SK-N-SH (cell line): ENCODE data around the gene ENOX1. TPM values are rescaled to one million over a fixed set of nuclear protein-coding genes. Genes with fewer than 3 reads are reported as not detected.

Experiments used
- CTCF ChIA-PET: fragments of 300-600, 350-600 bp; formaldehyde crosslinking; extraction: SDS; loops from one replicate; lab custom pipeline; 2021; lab: Yijun Ruan, JAX
- POLR2A ChIA-PET: fragments of 350-600 bp; sonication (Branson Sonifier 250); formaldehyde crosslinking; extraction: SDS; loops from one replicate; lab custom pipeline; 2020; ENCODE audit warnings: antibody characterized with exemption, inconsistent platforms; lab: Yijun Ruan, JAX
- DNase-seq: peaks from one replicate; pipeline ENCODE4 v3.0.0; 2012
- H2AFZ ChIP-seq: fragments of 200-600 bp; sonication (generic); 2 replicates; pipeline ENCODE4 v1.8.1; 2016; ENCODE audit warnings: antibody characterized with exemption, mild to moderate bottlenecking, low read depth
- H3F3A ChIP-seq: fragments of 200-600 bp; sonication (generic); replicated peaks from 2 replicates; pipeline ENCODE3; 2016; ENCODE audit warnings: antibody characterized with exemption, mild to moderate bottlenecking; ENCODE audit not compliant: insufficient read depth
- H3K27ac ChIP-seq, 2 experiments: fragments of 200-500 bp in 1 of 2; fragments of 200-600 bp in 1 of 2; sonication (Bioruptor generic) in 1 of 2; sonication (generic), shearing (Covaris generic) in 1 of 2; 2 replicates each; pipeline versions ENCODE4 v1.5.1 to v1.6.1; 2014 to 2016; ENCODE audit warnings: low read depth in 2 of 2, inconsistent platforms in 1 of 2, low read length in 1 of 2, mild to moderate bottlenecking in 1 of 2, mixed read lengths in 1 of 2
- H3K27me3 ChIP-seq: fragments of 200-600 bp; sonication (generic), shearing (Covaris generic); 2 replicates; pipeline ENCODE4 v1.6.1; 2016; ENCODE audit warnings: mixed run types; ENCODE audit not compliant: insufficient read depth
- H3K36me3 ChIP-seq, 2 experiments: fragments of 200-500 bp in 1 of 2; fragments of 200-600 bp in 1 of 2; sonication (Bioruptor generic) in 1 of 2; sonication (generic) in 1 of 2; replicated peaks in 1 of 2; 2 replicates each; pipeline versions ENCODE3 to v1.5.1; 2014 to 2016; ENCODE audit warnings: low read length in 1 of 2, mild to moderate bottlenecking in 1 of 2; ENCODE audit not compliant: insufficient read depth in 2 of 2, control insufficient read depth in 1 of 2
- H3K4me1 ChIP-seq, 2 experiments: fragments of 200-500 bp in 1 of 2; fragments of 200-600 bp in 1 of 2; sonication (Bioruptor generic) in 1 of 2; sonication (generic), shearing (Covaris generic) in 1 of 2; 2 replicates each; pipeline versions ENCODE4 v1.5.1 to v1.6.1; 2014 to 2016; ENCODE audit warnings: low read depth in 1 of 2, low read length in 1 of 2, mixed run types in 1 of 2; ENCODE audit not compliant: insufficient read depth in 2 of 2, control insufficient read depth in 1 of 2
- H3K4me2 ChIP-seq: fragments of 200-600 bp; sonication (generic), shearing (Covaris generic); 2 replicates; pipeline ENCODE4 v1.6.1; 2017; ENCODE audit warnings: mixed run types
- H3K4me3 ChIP-seq, 2 experiments: fragments of 200-500 bp in 1 of 2; fragments of 200-600 bp in 1 of 2; sonication (Bioruptor generic) in 1 of 2; sonication (generic), shearing (Covaris generic) in 1 of 2; 2 replicates each; pipeline versions ENCODE4 v1.5.1 to v1.8.1; 2014 to 2016; ENCODE audit warnings: low read depth in 2 of 2, inconsistent platforms in 1 of 2, low read length in 1 of 2, mild to moderate bottlenecking in 1 of 2, mixed read lengths in 1 of 2, moderate library complexity in 1 of 2
- H3K79me2 ChIP-seq: fragments of 200-600 bp; sonication (generic); 2 replicates; pipeline ENCODE4 v1.8.1; 2017; ENCODE audit warnings: mild to moderate bottlenecking; ENCODE audit not compliant: insufficient read depth
- H3K9ac ChIP-seq: fragments of 200-600 bp; sonication (generic); 2 replicates; pipeline ENCODE4 v1.6.1; 2017; ENCODE audit warnings: mixed run types
- H3K9me2 ChIP-seq: fragments of 200-600 bp; sonication (generic); 2 replicates; pipeline ENCODE4 v1.6.1; 2017; ENCODE audit warnings: mixed run types
- H3K9me3 ChIP-seq: fragments of 200-600 bp; sonication (generic); 2 replicates; pipeline ENCODE4 v1.6.1; 2017; ENCODE audit warnings: mixed run types, mild to moderate bottlenecking, moderate library complexity
- H4K20me1 ChIP-seq: fragments of 200-600 bp; sonication (generic); 2 replicates; pipeline ENCODE4 v1.6.1; 2017; ENCODE audit warnings: mild to moderate bottlenecking, mixed run types; ENCODE audit not compliant: insufficient read depth
- CHD2 ChIP-seq: fragments of 150-350 bp; IDR thresholded peaks from 2 replicates; pipeline ENCODE4 v1.6.1; 2018; ENCODE audit warnings: low read length; ENCODE audit not compliant: partially characterized antibody
- ELF1 ChIP-seq: IDR thresholded peaks from 2 replicates; pipeline ENCODE4 v1.4.0; 2012
- EZH2phosphoT487 ChIP-seq: fragments of 200-600 bp; sonication (generic); IDR thresholded peaks from 2 replicates; pipeline ENCODE4 v1.6.1; 2017; ENCODE audit warnings: low read depth, mixed run types, mild to moderate bottlenecking, antibody characterized with exemption, moderate library complexity, borderline replicate concordance
- FOSL2 ChIP-seq: IDR thresholded peaks from 2 replicates; pipeline ENCODE4 v1.4.0; 2012; ENCODE audit warnings: low read depth, mild to moderate bottlenecking, moderate library complexity, borderline replicate concordance
- FOXJ3 ChIP-seq: sonication (generic); formaldehyde crosslinking; IDR thresholded peaks from 2 replicates; pipeline ENCODE4 v1.5.1; 2020; ENCODE audit warnings: mild to moderate bottlenecking, missing genetic modification reagents
- FOXM1 ChIP-seq: IDR thresholded peaks from 2 replicates; pipeline ENCODE4 v1.4.0; 2012; ENCODE audit warnings: low read depth, mild to moderate bottlenecking
- GABPA ChIP-seq: IDR thresholded peaks from 2 replicates; pipeline ENCODE4 v1.4.0; 2012; ENCODE audit warnings: low read depth, mild to moderate bottlenecking
- GATA2 ChIP-seq: sonication (generic); formaldehyde crosslinking; IDR thresholded peaks from 2 replicates; pipeline ENCODE4 v1.5.0; 2020; ENCODE audit warnings: mild to moderate bottlenecking, missing genetic modification reagents
- JUND ChIP-seq: IDR thresholded peaks from 2 replicates; pipeline ENCODE4 v1.4.0; 2012
- MEF2A ChIP-seq: IDR thresholded peaks from 2 replicates; pipeline ENCODE4 v1.4.0; 2012; ENCODE audit warnings: low read depth, borderline replicate concordance
- MXI1 ChIP-seq: IDR thresholded peaks from 2 replicates; pipeline ENCODE4 v1.6.1; 2012; ENCODE audit warnings: mild to moderate bottlenecking, low read depth, low read length, improper control_type of control experiment
- POLR2AphosphoS5 ChIP-seq: IDR thresholded peaks from 2 replicates; pipeline ENCODE4 v1.6.1; 2012; ENCODE audit warnings: low read depth, low read length
- SMC3 ChIP-seq: IDR thresholded peaks from 2 replicates; pipeline ENCODE4 v1.6.1; 2012; ENCODE audit warnings: low read depth, low read length, improper control_type of control experiment
- TAF1 ChIP-seq: IDR thresholded peaks from 2 replicates; pipeline ENCODE4 v1.6.1; 2012; ENCODE audit warnings: low read depth, mild to moderate bottlenecking, low read length, moderate library complexity, borderline replicate concordance
- TCF12 ChIP-seq: IDR thresholded peaks from 2 replicates; pipeline ENCODE4 v1.4.0; 2012
- TEAD4 ChIP-seq: IDR thresholded peaks from 2 replicates; pipeline ENCODE4 v1.4.0; 2012; ENCODE audit warnings: mild to moderate bottlenecking, borderline replicate concordance; ENCODE audit not compliant: insufficient read depth
- ZBTB33 ChIP-seq: IDR thresholded peaks from 2 replicates; pipeline ENCODE4 v1.4.0; 2012; ENCODE audit warnings: low read depth, borderline replicate concordance
- WGBS: methylation state at CpG from one replicate; pipeline ENCODE4 v1.1.6; 2017; ENCODE audit warnings: low lambda C conversion rate; 5-methylcytosine and 5-hydroxymethylcytosine counted together
- polyA plus RNA-seq, 3 experiments: library from polyadenylated mRNA; depleted of rRNA; stranded (reverse); fragments of >200 nt; gene quantifications; 2 replicates each; pipeline ENCODE4 v1.2.3, GENCODE V29; 2012
- TF ChIP-seq, protein P1 (sequence below): IDR thresholded peaks from 2 replicates; pipeline ENCODE4 v1.4.0; 2012; ENCODE audit warnings: low read depth
- TF ChIP-seq, protein P2 (sequence below): fragments of 150-350 bp; IDR thresholded peaks from 2 replicates; pipeline ENCODE4 v1.6.1; 2017; ENCODE audit warnings: antibody characterized with exemption, low read length, low read depth, borderline replicate concordance

The ENOX1 gene
- polyA plus RNA-seq, 1 of the 3 experiments (the other 2 are of a cell fraction) = 5.8 TPM

DNA sequence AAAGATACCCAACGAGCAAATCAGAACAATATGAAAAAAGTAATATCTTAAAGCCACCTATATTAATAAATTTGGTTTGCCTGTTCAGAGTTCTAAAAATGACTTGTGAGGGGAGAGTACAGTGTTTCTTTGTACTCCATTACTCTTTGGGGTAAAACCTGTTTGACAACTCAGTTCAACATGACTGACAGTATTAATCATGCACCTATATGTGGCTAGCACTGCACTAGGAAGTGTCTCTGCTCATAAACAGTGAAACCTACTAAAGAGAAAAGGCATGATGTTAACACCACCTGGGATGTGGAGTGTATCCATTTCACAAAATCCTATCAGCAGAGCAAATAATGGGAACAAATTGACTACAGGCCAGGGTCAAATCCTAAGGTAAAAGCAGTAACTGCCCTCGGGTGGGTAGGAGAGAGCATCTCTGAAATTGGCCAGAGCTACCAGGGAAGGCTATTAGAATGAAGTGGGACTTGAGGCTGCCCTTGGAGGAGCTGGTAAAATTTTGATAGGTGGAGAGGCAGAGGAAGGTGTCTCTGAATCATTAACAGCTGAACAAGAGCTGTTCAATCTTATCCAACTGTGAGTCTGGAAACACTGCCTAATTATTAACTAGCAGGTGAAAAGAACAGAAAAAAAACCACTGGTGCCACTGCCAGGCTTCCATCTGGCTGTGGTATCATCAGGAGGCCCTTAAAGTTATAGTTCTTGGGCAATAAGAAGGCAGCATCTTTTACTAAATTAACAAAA, 398.3 kb downstream of the ENOX1 start:
- ChIA-PET CTCF (interaction anchor here (1.1 kb wide), 1 partner anchor 35 kb away, joined by 4 read pairs; no protein-coding TSS in a partner anchor), POLR2A (no interaction called here)
- no peaks in the 10 kb centered on the region for H3F3A ChIP-seq
- H3K79me2 ChIP-seq = no peaks in the 10 kb centered on the region
- H3K4me1 ChIP-seq = no peaks in the 10 kb centered on the region; a peak in 1 of 4 replicates
- H2AFZ ChIP-seq = no peak overlapping the region
- H3K27ac ChIP-seq = no peak overlapping the region
- H3K4me2 ChIP-seq = no peak overlapping the region
- no peak for DNase-seq
- no peak for TF ChIP-seq SMC3
- TF ChIP-seq MEF2A = no peak
- TF ChIP-seq FOXJ3 (CRISPR knock-in tag) = no peak
- no peak for TF ChIP-seq GABPA
- no peak for TF ChIP-seq MXI1
- no peak for TF ChIP-seq EZH2phosphoT487
- TF ChIP-seq TEAD4 = no peak
- no peak for TF ChIP-seq JUND
- TF ChIP-seq CHD2 = no peak
- TF ChIP-seq, protein P1, sequence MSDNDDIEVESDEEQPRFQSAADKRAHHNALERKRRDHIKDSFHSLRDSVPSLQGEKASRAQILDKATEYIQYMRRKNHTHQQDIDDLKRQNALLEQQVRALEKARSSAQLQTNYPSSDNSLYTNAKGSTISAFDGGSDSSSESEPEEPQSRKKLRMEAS = no peak
- no peak for TF ChIP-seq POLR2AphosphoS5
- TF ChIP-seq GATA2 (CRISPR knock-in tag) = no peak
- TF ChIP-seq ELF1 = no peak
- TF ChIP-seq TAF1 = no peak
- no peak for TF ChIP-seq FOXM1
- no peak for TF ChIP-seq TCF12
- no peak for TF ChIP-seq ZBTB33
- TF ChIP-seq, protein P2, sequence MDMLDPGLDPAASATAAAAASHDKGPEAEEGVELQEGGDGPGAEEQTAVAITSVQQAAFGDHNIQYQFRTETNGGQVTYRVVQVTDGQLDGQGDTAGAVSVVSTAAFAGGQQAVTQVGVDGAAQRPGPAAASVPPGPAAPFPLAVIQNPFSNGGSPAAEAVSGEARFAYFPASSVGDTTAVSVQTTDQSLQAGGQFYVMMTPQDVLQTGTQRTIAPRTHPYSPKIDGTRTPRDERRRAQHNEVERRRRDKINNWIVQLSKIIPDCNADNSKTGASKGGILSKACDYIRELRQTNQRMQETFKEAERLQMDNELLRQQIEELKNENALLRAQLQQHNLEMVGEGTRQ = no peak
- no peak for TF ChIP-seq FOSL2
- H3K4me3 ChIP-seq = no peak overlapping the region
- WGBS = 46% methylated on average over 2 of the region's 2 CpGs
- H3K36me3 ChIP-seq = no peaks in the 10 kb centered on the region
- no peaks in the 10 kb centered on the region for H3K9me2 ChIP-seq
- H4K20me1 ChIP-seq = no peaks in the 10 kb centered on the region
- no peak overlapping the region for H3K9ac ChIP-seq
- no peaks in the 10 kb centered on the region for H3K9me3 ChIP-seq
- no peaks in the 10 kb centered on the region for H3K27me3 ChIP-seq
